ENCODE measurements around the gene PHF8. TPM values are rescaled to one million over a fixed set of nuclear protein-coding genes. Genes with fewer than 3 reads are reported as not detected.

Gene PHF8
- total and polyA plus RNA-seq, 11 donors: 6.6 to 13.6 (median 9.7) TPM

- no peak overlapping the region for H3K4me3 ChIP-seq
- WGBS, 4 donors: 80 to 93% (median 86%) methylated on average over 3 of the region's 3 CpGs
- intact Hi-C loops (cut with DNase I): no loop called here
- no peak for TF ChIP-seq POLR2A (IDR thresholded peaks at IDR 0.05)
- TF ChIP-seq, protein P1, sequence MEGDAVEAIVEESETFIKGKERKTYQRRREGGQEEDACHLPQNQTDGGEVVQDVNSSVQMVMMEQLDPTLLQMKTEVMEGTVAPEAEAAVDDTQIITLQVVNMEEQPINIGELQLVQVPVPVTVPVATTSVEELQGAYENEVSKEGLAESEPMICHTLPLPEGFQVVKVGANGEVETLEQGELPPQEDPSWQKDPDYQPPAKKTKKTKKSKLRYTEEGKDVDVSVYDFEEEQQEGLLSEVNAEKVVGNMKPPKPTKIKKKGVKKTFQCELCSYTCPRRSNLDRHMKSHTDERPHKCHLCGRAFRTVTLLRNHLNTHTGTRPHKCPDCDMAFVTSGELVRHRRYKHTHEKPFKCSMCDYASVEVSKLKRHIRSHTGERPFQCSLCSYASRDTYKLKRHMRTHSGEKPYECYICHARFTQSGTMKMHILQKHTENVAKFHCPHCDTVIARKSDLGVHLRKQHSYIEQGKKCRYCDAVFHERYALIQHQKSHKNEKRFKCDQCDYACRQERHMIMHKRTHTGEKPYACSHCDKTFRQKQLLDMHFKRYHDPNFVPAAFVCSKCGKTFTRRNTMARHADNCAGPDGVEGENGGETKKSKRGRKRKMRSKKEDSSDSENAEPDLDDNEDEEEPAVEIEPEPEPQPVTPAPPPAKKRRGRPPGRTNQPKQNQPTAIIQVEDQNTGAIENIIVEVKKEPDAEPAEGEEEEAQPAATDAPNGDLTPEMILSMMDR (IDR thresholded peaks at IDR 0.05): no peak
- DNase-seq (no peak), ATAC-seq (no peak)
- H3K36me3 ChIP-seq: no peaks in the 10 kb centered on the region
- H3K4me1 ChIP-seq: no peaks in the 10 kb centered on the region
- no peak overlapping the region for H3K27ac ChIP-seq
- peaks cover 0 to 6% (median 0%) of the 10 kb centered on the region in 9 donors for H3K27me3 ChIP-seq
- H3K9me3 ChIP-seq: no peaks in the 10 kb centered on the region
These were observed 20.3 kb upstream of the PHF8 start for GRCh38 chrX:54064564-54064963.

DNA sequence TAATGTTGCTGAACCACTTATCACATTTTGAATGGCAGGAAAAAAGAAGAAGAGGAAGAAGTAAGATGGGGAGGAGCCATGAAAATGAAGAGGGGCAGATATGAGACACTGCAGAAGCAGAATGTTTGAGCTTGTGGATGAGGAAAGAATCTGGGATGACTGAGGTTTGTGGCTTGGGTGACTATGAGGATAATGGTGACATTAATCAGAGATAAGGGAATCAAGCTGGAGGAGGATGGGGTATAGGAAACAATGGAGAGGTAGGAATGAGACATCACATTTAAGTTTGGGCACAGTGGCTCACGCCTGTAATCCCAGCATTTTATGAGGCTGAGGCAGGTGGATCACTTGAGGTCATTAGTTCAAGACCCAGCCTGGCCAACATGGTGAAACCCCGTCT lies 19.1 kb upstream of the PHF8 start:
- Histone ChIP-seq H3K27me3 (no peaks in the 10 kb centered on the region), H3K36me3 (no peaks in the 10 kb centered on the region), H3K27ac (no peak overlapping the region), H3K4me3 (no peak overlapping the region), H3K9me3 (no peaks in the 10 kb centered on the region), H3K4me1 (no peaks in the 10 kb centered on the region)
- intact Hi-C loops (cut with DNase I): no loop called here
- WGBS, 4 donors: 75 to 92% (median 83%) methylated on average over 2 of the region's 2 CpGs
- no peak for ATAC-seq
- TF ChIP-seq, protein P1 (IDR thresholded peaks at IDR 0.05): no peak
- TF ChIP-seq POLR2A (IDR thresholded peaks at IDR 0.05): no peak
- DNase-seq: no peak

- TF ChIP-seq POLR2A (IDR thresholded peaks at IDR 0.05): no peak
- TF ChIP-seq, protein P1 (IDR thresholded peaks at IDR 0.05): no peak
- intact Hi-C loops (cut with DNase I): loop anchor here in 4 of 10 donors (10.0 kb wide), 4 partner anchors 135 to 1115 kb away; partner anchors contain the start of genes HUWE1 (in 2 of the 4), APEX2 (in 1 of the 4) and FAM120C (in 1 of the 4)
- Histone ChIP-seq H3K9me3 (peaks cover 0 to 4% (median 0%) of the 10 kb centered on the region in 12 donors), H3K36me3 (no peaks in the 10 kb centered on the region), H3K27me3 (no peaks in the 10 kb centered on the region), H3K4me3 (no peak overlapping the region), H3K27ac (no peak overlapping the region), H3K4me1 (peaks cover 0 to 5% (median 0%) of the 10 kb centered on the region in 12 donors)
- WGBS, 4 donors: 26 to 55% (median 37%) methylated on average over 3 of the region's 3 CpGs
- DNase-seq: no peak
- peak; percentile 47 to 72 (median 66) for ATAC-seq
These were observed 5.5 kb upstream of the PHF8 start for GRCh38 chrX:54049801-54050200.

- TF ChIP-seq, protein P1 (IDR thresholded peaks at IDR 0.05): no peak
- no peak for TF ChIP-seq POLR2A (IDR thresholded peaks at IDR 0.05)
- intact Hi-C loops (cut with DNase I): loop anchor here in 4 of 10 donors (10.0 kb wide), 4 partner anchors 136 to 1116 kb away; partner anchors contain the start of genes HUWE1 (in 2 of the 4), APEX2 (in 1 of the 4) and FAM120C (in 1 of the 4)
- WGBS, 4 donors: 70 to 91% (median 86%) methylated on average over 1 of the region's 1 CpG
- Histone ChIP-seq H3K36me3 (no peaks in the 10 kb centered on the region), H3K4me1 (peaks cover 0 to 6% (median 0%) of the 10 kb centered on the region in 12 donors), H3K27me3 (no peaks in the 10 kb centered on the region), H3K9me3 (peaks cover 0 to 4% (median 0%) of the 10 kb centered on the region in 12 donors), H3K4me3 (no peak overlapping the region), H3K27ac (no peak overlapping the region)
- no peak for DNase-seq
- no peak for ATAC-seq
These were observed 4.1 kb upstream of the PHF8 start for GRCh38 chrX:54048412-54048811.

Measured in heart left ventricle (tissue), 16 donors.